Psoas muscle (tissue), 8 donors: ENCODE results near the gene RTTN. TPM values are rescaled to one million over a fixed set of nuclear protein-coding genes. Genes with fewer than 3 reads are reported as not detected.

Source experiments
- ATAC-seq, 4 donors: fragments of 200-7000 bp; cut with Tn5 transposase; one replicate each; pipeline ENCODE4 v1.9.1; 2020; ENCODE audit warnings: moderate library complexity in 3 of 4, mild to moderate bottlenecking in 2 of 4
- DNase-seq, 2 donors: peaks; one replicate each; pipeline ENCODE4 v3.0.0-alpha.2; 2020
- H3K27ac ChIP-seq: fragments of 200-600 bp; one replicate; pipeline ENCODE4 v1.8.0; 2022
- H3K27me3 ChIP-seq, 3 donors: fragments of 200-600 bp in 1 of 3; one replicate each; pipeline versions ENCODE4 v1.6.1 to v1.8.0; 2013 to 2022; ENCODE audit warnings: low read length in 2 of 3, mild to moderate bottlenecking in 2 of 3, moderate library complexity in 1 of 3; ENCODE audit not compliant: insufficient read depth in 3 of 3
- H3K36me3 ChIP-seq, 2 donors: fragments of 200-600 bp in 1 of 2; one replicate each; pipeline versions ENCODE4 v1.6.1 to v1.8.0; 2013 to 2022; ENCODE audit warnings: low read depth in 1 of 2, mild to moderate bottlenecking in 1 of 2, moderate library complexity in 1 of 2; ENCODE audit not compliant: insufficient read depth in 1 of 2
- H3K4me1 ChIP-seq: fragments of 200-600 bp; one replicate; pipeline ENCODE4 v1.8.0; 2022
- H3K4me3 ChIP-seq: fragments of 200-600 bp; one replicate; pipeline ENCODE4 v1.8.0; 2022; ENCODE audit warnings: mild to moderate bottlenecking
- H3K9me3 ChIP-seq: fragments of 200-600 bp; one replicate; pipeline ENCODE4 v1.8.0; 2022
- WGBS, 3 donors: extraction: QIAGEN DNeasy Blood & Tissue Kit; methylation state at CpG; one replicate each; pipeline versions ENCODE4 v1.1.6 to v1.1.7; 2013; 5-methylcytosine and 5-hydroxymethylcytosine counted together
- intact Hi-C, 2 donors: fragments of 100-400 bp; cut with DNase I; formaldehyde crosslinking; loops; one replicate each; pipeline versions ENCODE4 v1.11.0 to v1.14.2; 2022
- polyA plus RNA-seq, 3 donors: library from polyadenylated mRNA; stranded (reverse); fragments of 200-250 nt; gene quantifications; one replicate each; pipeline ENCODE4 v1.2.3, GENCODE V29; 2013
- total RNA-seq, 4 donors: library from RNA; stranded (reverse); fragmentation: NEBNext Ultra II Directional in 2 of 4; extraction: Animal tissue kit (Norgen Biotek cat#: 25700) in 2 of 4; gene quantifications; one replicate each; pipeline versions ENCODE4 v1.2.1 to v1.2.4, GENCODE V29; 2021 to 2023
- TF ChIP-seq, protein P1 (sequence below): fragments of 200-600 bp; IDR thresholded peaks from one replicate; pipeline ENCODE4 v1.8.0; 2022; ENCODE audit warnings: antibody characterized with exemption
- donor health status: healthy with polysubstance abuse.
- donor health status: DM: no; HTN: no; CAD: no; lungs with moderate emphysema.
- donor health status: Bipolar disorder and iron deficiency.
- donor health status: healthy.
- donor health status: DM: yes; HTN: yes; CAD: no.
- donor health status: DM: no; HTN: no; CAD: no.
- donor health status: DM: no; HTN: no; CAD: no.
- donor health status: DM: yes; HTN: yes; CAD: no.

RTTN gene
- total and polyA plus RNA-seq, 7 donors: 1.6 to 7.1 (median 3.9) TPM

GRCh38 chr18:69999656-70000055 lies 205.8 kb downstream of the RTTN start:
- no peak for ATAC-seq
- H3K27ac ChIP-seq: no peak overlapping the region

DNA sequence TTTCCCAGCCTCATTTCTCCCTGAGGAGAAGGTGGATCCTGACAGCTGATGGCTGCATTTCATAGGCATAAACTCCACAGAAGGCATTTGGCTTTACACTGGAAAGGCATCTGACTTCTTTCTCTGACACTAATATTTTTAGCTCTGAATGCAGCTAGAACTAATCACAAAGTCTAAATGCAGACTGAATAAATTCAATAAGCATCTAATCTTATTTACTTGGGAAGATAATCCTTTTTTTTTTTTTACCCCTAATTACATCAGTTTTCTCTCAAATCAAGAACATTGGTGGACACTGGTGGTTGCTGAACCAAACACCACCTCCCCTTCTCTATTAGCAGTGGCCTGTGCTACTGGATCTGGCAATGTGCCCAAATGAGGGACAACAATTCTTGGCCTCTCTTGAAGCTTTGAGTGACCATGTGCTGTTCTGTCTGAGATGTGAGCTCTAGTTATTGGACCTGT lies 206.9 kb downstream of the RTTN start:
- Histone ChIP-seq H3K27me3 (no peaks in the 10 kb centered on the region), H3K27ac (no peak overlapping the region), H3K4me1 (no peaks in the 10 kb centered on the region), H3K36me3 (peaks cover 3 to 11% of the 10 kb centered on the region in 2 donors), H3K4me3 (no peak overlapping the region), H3K9me3 (no peaks in the 10 kb centered on the region)
- DNase-seq: no peak
- intact Hi-C loops: no loop called here
- TF ChIP-seq, protein P1, sequence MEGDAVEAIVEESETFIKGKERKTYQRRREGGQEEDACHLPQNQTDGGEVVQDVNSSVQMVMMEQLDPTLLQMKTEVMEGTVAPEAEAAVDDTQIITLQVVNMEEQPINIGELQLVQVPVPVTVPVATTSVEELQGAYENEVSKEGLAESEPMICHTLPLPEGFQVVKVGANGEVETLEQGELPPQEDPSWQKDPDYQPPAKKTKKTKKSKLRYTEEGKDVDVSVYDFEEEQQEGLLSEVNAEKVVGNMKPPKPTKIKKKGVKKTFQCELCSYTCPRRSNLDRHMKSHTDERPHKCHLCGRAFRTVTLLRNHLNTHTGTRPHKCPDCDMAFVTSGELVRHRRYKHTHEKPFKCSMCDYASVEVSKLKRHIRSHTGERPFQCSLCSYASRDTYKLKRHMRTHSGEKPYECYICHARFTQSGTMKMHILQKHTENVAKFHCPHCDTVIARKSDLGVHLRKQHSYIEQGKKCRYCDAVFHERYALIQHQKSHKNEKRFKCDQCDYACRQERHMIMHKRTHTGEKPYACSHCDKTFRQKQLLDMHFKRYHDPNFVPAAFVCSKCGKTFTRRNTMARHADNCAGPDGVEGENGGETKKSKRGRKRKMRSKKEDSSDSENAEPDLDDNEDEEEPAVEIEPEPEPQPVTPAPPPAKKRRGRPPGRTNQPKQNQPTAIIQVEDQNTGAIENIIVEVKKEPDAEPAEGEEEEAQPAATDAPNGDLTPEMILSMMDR: no peak
- ATAC-seq: no peak

More at GRCh38 chr18:69999656-70000055, 205.8 kb downstream of the RTTN start:
- 66 to 81% (median 74%) methylated on average over 9 of the region's 9 CpGs for WGBS, 3 donors
- Histone ChIP-seq H3K4me3 (no peak overlapping the region), H3K9me3 (no peaks in the 10 kb centered on the region), H3K36me3 (peaks cover 3 to 16% of the 10 kb centered on the region in 2 donors), H3K27me3 (no peaks in the 10 kb centered on the region), H3K4me1 (no peaks in the 10 kb centered on the region)
- no peak for DNase-seq
- intact Hi-C loops: no loop called here
- TF ChIP-seq, protein P1: no peak

DNA sequence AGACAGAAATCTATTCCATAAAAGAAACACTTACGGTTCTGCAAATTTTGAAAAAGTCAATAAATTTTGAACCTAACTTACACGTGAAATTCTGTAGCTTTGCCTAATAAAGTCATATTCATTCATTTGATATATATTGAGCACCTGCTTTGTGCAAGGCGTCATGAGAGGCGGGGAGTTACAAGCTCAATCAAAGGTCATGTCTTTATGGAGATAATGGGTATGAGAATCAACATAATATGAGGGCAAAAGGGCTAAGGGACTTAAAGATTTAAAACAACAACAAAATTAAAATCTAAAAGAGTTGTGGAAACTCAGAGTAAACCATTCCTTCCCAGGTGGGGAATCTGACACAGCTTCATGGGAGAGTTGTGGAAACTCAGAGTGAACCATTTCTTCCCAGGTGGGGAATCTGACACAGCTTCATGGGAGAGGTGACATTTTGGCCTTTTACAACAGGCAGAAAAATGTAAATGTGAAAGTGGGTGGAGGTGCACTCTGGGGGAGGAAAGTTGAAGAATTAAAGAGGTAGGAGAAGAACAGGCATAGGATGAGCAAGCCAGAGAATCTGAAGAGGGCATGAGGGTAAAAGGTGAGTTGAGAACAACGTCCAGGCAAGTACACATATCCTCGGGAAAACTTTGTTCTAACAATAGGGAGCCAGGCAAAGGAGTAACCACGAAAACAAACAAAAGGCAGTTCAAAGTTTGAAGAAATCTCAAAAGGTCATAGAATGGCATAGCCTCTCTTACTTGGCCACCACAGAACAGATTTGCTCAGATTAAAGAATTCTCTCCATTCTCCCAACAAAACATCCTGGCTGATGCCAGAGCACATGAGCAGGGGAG lies 208.3 kb downstream of the RTTN start:
- peaks cover 3 to 6% of the 10 kb centered on the region in 2 donors for H3K36me3 ChIP-seq
- H3K27ac ChIP-seq: no peak overlapping the region
- DNase-seq (no peak), ATAC-seq (no peak)
- no peak overlapping the region for H3K4me3 ChIP-seq
- H3K4me1 ChIP-seq: no peaks in the 10 kb centered on the region
- WGBS, 3 donors: 76 to 82% (median 77%) methylated on average over 7 of the region's 7 CpGs
- no peaks in the 10 kb centered on the region for H3K9me3 ChIP-seq
- intact Hi-C loops: no loop called here
- TF ChIP-seq, protein P1: no peak
- no peaks in the 10 kb centered on the region for H3K27me3 ChIP-seq

DNA sequence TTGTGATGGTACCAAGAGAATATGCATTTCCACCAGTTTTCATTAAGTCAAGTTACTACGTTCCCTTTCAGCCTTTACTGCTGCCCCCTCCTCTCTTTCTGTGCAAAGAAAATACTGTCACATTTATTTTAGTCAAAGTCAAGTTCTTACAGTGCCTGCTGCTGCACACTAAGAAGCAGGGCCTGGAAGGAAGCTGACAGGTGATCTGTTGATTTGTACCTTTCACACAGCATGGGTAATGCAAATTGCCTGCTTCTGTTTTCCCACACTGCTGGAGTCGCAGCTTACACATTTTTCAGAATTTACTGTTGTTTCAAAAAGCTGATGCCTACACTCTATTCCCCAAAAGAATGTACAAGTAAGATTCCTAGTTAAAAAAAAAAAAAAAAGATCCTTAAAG lies 209.1 kb downstream of the RTTN start:
- intact Hi-C loops: no loop called here
- TF ChIP-seq, protein P1: no peak
- no peak overlapping the region for H3K4me3 ChIP-seq
- no peak overlapping the region for H3K27ac ChIP-seq
- ATAC-seq: no peak
- H3K4me1 ChIP-seq: no peaks in the 10 kb centered on the region
- WGBS, 3 donors: 77 to 87% (median 81%) methylated on average over 2 of the region's 2 CpGs
- DNase-seq: no peak
- peaks cover 3 to 4% of the 10 kb centered on the region in 2 donors for H3K36me3 ChIP-seq
- peaks cover 3% of the 10 kb centered on the region for H3K9me3 ChIP-seq
- H3K27me3 ChIP-seq: no peaks in the 10 kb centered on the region
